ENCODE measurements around the gene MBLAC1.

DNA sequence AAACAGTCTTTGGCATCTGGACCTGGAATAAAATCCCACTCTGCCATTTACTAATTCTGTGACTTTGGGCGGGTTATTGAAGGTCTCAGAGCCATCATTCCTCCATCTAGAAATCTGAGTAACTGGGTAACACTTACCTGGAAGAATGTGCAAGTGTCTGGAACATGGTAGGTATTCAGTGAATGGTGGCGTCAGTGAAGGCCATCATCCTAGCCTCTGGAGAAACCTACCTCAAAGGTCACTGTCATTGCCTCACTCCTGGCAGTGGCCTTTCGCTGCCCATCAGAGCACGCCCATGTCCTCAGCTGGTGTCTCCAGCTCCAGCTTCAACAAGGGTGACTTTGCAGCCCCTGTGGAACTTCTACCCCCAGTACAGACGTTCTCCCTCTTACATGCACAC, 37.1 kb downstream of the MBLAC1 start:
- TF ChIP-seq, protein P1, sequence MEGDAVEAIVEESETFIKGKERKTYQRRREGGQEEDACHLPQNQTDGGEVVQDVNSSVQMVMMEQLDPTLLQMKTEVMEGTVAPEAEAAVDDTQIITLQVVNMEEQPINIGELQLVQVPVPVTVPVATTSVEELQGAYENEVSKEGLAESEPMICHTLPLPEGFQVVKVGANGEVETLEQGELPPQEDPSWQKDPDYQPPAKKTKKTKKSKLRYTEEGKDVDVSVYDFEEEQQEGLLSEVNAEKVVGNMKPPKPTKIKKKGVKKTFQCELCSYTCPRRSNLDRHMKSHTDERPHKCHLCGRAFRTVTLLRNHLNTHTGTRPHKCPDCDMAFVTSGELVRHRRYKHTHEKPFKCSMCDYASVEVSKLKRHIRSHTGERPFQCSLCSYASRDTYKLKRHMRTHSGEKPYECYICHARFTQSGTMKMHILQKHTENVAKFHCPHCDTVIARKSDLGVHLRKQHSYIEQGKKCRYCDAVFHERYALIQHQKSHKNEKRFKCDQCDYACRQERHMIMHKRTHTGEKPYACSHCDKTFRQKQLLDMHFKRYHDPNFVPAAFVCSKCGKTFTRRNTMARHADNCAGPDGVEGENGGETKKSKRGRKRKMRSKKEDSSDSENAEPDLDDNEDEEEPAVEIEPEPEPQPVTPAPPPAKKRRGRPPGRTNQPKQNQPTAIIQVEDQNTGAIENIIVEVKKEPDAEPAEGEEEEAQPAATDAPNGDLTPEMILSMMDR (IDR thresholded peaks at IDR 0.05), result no peak
- no peak for TF ChIP-seq POLR2A (IDR thresholded peaks at IDR 0.05)
